HG03095 (cell line): ENCODE measurements around the gene CAMK4.
"Not testable (repeated sequence)": the region's sequence is repeated elsewhere in the genome, so short reads cannot be mapped to it uniquely, and the experiment has no call there.

ENCODE experiments used
- ATAC-seq: cut with Tn5 transposase; IDR thresholded peaks from one replicate; pipeline ENCODE4 v1.9.1; 2021; ENCODE audit warnings: moderate library complexity; ENCODE audit not compliant: unreplicated experiment

The CAMK4 gene

GRCh38 chr5:111372799-111373198 lies 148.6 kb downstream of the CAMK4 start:
- no peak for ATAC-seq

GRCh38 chr5:111374380-111374779 lies 150.2 kb downstream of the CAMK4 start:
- ATAC-seq, result no peak

GRCh38 chr5:111375645-111376044 lies 151.5 kb downstream of the CAMK4 start:
- ATAC-seq, result no peak

- no peak for ATAC-seq
These were observed 153.1 kb downstream of the CAMK4 start for GRCh38 chr5:111377306-111377705.

- no peak for ATAC-seq
These were observed 155.2 kb downstream of the CAMK4 start for GRCh38 chr5:111379391-111379816.

GRCh38 chr5:111383288-111383970 lies 159.2 kb downstream of the CAMK4 start:
- ATAC-seq, result no peak

- ATAC-seq, result no peak
These were observed 160.0 kb downstream of the CAMK4 start for GRCh38 chr5:111384220-111384619.

- ATAC-seq, result no peak
These were observed 160.9 kb downstream of the CAMK4 start for GRCh38 chr5:111385051-111385450.

GRCh38 chr5:111385970-111386831 lies 162.0 kb downstream of the CAMK4 start:
- no peak for ATAC-seq

GRCh38 chr5:111386832-111387162 lies 162.6 kb downstream of the CAMK4 start:
- ATAC-seq, result no peak

GRCh38 chr5:111387361-111387760 lies 163.2 kb downstream of the CAMK4 start:
- ATAC-seq, result no peak

- ATAC-seq, result no peak
These were observed 165.4 kb downstream of the CAMK4 start for GRCh38 chr5:111389390-111390082.

- ATAC-seq, result no peak
These were observed 168.0 kb downstream of the CAMK4 start for GRCh38 chr5:111392181-111392580.

GRCh38 chr5:111394586-111394985 lies 170.4 kb downstream of the CAMK4 start:
- ATAC-seq, result no peak

GRCh38 chr5:111398013-111398412 lies 173.8 kb downstream of the CAMK4 start:
- no peak for ATAC-seq

GRCh38 chr5:111399113-111399512 lies 174.9 kb downstream of the CAMK4 start:
- ATAC-seq, result no peak

GRCh38 chr5:111401906-111402305 lies 177.7 kb downstream of the CAMK4 start:
- ATAC-seq, result no peak

- ATAC-seq, result no peak
These were observed 180.1 kb downstream of the CAMK4 start for GRCh38 chr5:111404270-111404769.

GRCh38 chr5:111407562-111407961 lies 183.4 kb downstream of the CAMK4 start:
- ATAC-seq, result no peak

GRCh38 chr5:111408817-111409216 lies 184.6 kb downstream of the CAMK4 start:
- ATAC-seq, result no peak

GRCh38 chr5:111409266-111409665 lies 185.1 kb downstream of the CAMK4 start:
- ATAC-seq, result not testable (repeated sequence)

- ATAC-seq, result not testable (repeated sequence)
These were observed 185.9 kb downstream of the CAMK4 start for GRCh38 chr5:111410067-111410466.
